22Rv1 (cell line): Measurements from ENCODE around the gene TMEM25.
A peak's percentile ranks its signal among the peaks of the same experiment; 100 is the strongest.
"Not testable (repeated sequence)": the region's sequence is repeated elsewhere in the genome, so short reads cannot be mapped to it uniquely, and the experiment has no call there.

ENCODE experiments used
- H3K27ac ChIP-seq: fragments of 450-650 bp; 2 replicates; pipeline ENCODE4 v1.5.1; 2017
- ZFX ChIP-seq: fragments of 450-650 bp; IDR thresholded peaks from 2 replicates; pipeline ENCODE4 v1.6.1; 2017; ENCODE audit warnings: antibody characterized with exemption, borderline replicate concordance
- TF ChIP-seq, protein P1 (sequence below): fragments of 450-650 bp; IDR thresholded peaks from 2 replicates; pipeline ENCODE4 v1.5.1; 2017; ENCODE audit warnings: mild to moderate bottlenecking

TMEM25 gene

GRCh38 chr11:118569670-118570069 is 38.7 kb downstream of the TMEM25 start:
- TF ChIP-seq ZFX: no peak
- TF ChIP-seq, protein P1, sequence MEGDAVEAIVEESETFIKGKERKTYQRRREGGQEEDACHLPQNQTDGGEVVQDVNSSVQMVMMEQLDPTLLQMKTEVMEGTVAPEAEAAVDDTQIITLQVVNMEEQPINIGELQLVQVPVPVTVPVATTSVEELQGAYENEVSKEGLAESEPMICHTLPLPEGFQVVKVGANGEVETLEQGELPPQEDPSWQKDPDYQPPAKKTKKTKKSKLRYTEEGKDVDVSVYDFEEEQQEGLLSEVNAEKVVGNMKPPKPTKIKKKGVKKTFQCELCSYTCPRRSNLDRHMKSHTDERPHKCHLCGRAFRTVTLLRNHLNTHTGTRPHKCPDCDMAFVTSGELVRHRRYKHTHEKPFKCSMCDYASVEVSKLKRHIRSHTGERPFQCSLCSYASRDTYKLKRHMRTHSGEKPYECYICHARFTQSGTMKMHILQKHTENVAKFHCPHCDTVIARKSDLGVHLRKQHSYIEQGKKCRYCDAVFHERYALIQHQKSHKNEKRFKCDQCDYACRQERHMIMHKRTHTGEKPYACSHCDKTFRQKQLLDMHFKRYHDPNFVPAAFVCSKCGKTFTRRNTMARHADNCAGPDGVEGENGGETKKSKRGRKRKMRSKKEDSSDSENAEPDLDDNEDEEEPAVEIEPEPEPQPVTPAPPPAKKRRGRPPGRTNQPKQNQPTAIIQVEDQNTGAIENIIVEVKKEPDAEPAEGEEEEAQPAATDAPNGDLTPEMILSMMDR: no peak
- no peak overlapping the region for H3K27ac ChIP-seq

DNA sequence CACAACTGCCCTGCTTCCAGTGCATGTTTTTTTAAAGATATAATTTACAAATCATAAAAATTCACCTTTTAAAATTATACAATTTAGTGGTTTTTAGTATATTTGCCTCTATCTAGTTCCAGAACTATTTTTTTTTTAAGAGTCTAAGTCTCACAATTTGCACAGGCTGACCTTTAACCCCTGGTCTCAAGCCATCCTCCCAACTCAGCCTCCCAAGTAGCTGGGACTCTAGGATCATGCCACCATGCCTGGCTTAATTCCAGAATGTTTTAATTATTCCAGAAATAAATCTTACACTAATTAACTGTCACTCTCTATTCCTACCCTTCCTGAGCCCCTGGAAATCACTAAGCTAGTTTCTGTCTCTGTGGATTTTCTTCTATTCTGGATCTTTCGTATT is 39.8 kb downstream of the TMEM25 start:
- no peak overlapping the region for H3K27ac ChIP-seq
- TF ChIP-seq, protein P1: no peak
- TF ChIP-seq ZFX: no peak

DNA sequence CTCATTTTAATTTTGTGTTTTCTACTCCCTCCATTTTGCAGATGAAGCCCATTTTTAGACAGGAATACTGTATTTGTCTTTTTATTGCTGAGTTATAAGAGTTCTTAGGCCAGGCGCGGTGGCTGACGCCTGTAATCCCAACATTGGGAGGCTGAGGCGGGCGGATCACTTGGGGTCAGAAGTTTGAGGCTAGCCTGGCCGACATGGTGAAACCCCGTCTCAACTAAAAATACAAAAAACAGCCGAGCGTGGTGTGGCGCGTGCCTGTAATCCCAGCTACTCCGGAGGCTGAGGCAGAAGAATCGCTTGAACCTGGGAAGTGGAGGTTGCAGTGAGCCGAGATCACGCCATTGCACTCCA is 40.7 kb downstream of the TMEM25 start:
- H3K27ac ChIP-seq: peak overlapping the region; percentile 77

DNA sequence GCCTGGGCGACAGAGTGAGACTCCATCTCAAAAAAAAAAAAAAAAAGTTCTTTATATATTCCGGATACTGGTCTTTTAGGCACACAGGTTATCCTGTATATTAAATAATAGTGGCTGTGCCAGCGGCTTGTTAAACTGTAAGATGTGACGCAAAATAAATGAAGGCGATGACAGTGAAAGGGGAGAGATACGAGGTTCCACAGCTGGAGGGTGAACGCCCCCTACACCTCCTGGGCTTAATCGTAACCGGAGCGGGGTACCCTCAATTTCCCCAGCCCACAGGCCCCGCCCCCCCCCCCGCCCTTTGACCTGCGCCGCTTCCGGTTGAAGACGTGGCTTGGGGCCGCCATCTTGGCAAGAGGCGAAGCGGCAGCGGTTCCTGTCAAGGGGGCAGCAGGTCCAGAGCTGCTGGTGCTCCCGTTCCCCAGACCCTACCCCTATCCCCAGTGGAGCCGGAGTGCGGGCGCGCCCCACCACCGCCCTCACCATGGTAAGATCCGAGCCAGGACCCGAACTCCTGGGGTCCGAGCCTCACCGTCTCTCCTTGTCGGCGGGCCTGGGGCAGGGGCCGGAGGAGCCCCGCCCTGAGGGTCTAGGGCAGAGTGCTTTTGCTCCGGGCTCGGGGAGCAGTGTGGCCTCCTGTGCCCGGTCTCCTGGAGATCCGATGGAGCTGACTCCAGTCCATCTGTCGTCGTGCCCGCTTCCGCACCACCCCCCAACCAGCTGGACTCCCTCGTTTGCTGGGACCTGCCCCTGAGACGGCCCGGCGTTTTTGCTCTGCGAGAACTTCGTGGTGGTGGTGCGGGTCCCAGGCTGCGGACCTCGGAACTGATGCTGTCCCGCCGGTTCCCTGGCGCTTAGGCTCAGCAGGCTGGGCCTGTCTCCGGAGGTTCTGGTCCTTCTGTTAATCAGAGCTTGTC is 41.3 kb downstream of the TMEM25 start, which contains the start of gene ARCN1:
ARCN1 (plus strand) TSS at position 349 of the 920 bp plus-strand sequence; CDS start at position 488, 139 bp downstream.
- H3K27ac ChIP-seq: peak within 1 kb of the TSS; percentile 77
- no peak for TF ChIP-seq ZFX
- TF ChIP-seq, protein P1: no peak

DNA sequence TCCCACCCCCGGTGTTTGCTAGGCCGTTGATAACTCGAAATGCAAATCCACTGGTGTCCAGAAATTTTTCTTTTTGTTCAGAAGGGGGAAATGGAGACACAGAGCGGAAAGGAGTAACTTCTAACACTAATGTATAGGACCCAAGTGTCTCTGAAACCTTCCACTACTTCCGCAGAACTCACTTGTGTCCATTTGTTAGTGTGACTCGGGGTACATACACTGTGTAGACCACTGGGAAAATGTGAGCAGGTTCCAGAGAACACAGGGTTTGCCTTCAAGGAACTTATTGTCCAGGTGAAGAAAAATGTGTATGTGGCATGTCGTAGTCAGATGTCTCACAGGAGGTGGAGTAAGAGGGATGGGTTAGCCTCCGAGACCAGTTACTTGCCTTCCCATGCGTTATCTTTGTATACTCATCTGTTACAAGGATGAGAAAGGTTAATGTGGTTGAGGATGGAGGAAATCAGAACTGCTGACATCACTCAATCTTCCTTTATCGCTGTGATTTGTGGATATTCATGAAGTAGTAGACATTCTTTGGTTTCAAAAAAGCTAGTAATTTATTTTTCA is 42.1 kb downstream of the TMEM25 start:
- peak overlapping the region; percentile 77 for H3K27ac ChIP-seq
- TF ChIP-seq, protein P1: no peak
- no peak for TF ChIP-seq ZFX

GRCh38 chr11:118574636-118575035 is 43.6 kb downstream of the TMEM25 start:
- no peak overlapping the region for H3K27ac ChIP-seq
- TF ChIP-seq, protein P1: no peak
- no peak for TF ChIP-seq ZFX

- not testable (repeated sequence) for H3K27ac ChIP-seq
Measured at GRCh38 chr11:118577995-118578394, 47.0 kb downstream of the TMEM25 start.

GRCh38 chr11:118581057-118581456 is 50.1 kb downstream of the TMEM25 start:
- H3K27ac ChIP-seq: no peak overlapping the region
- TF ChIP-seq, protein P1: no peak
- no peak for TF ChIP-seq ZFX
